SK-N-MC (cell line): Measurements from ENCODE around the gene CDC27.

Source experiments
- EZH2 ChIP-seq: fragments of 200-600 bp; sonication (generic); IDR thresholded peaks from one replicate; pipeline ENCODE4 v1.6.1; 2017; ENCODE audit warnings: antibody characterized with exemption
- POLR2AphosphoS5 ChIP-seq: IDR thresholded peaks from 2 replicates; pipeline ENCODE4 v1.6.1; 2012; ENCODE audit warnings: mild to moderate bottlenecking, low read depth, low read length, borderline replicate concordance

GRCh38 chr17:47208744-47209488 is 19.8 kb upstream of the CDC27 start, which contains the start of gene MYL4:
- TF ChIP-seq POLR2AphosphoS5 = no peak
- no peak for TF ChIP-seq EZH2
